ENCODE measurements around the gene FBXL7. TPM values are rescaled to one million over a fixed set of nuclear protein-coding genes. Genes with fewer than 3 reads are reported as not detected.
A peak's percentile ranks its signal among the peaks of the same experiment; 100 is the strongest.

The FBXL7 gene
- total and polyA plus RNA-seq, 8 donors: 0.35 to 2.4 (median 1.2) TPM

DNA sequence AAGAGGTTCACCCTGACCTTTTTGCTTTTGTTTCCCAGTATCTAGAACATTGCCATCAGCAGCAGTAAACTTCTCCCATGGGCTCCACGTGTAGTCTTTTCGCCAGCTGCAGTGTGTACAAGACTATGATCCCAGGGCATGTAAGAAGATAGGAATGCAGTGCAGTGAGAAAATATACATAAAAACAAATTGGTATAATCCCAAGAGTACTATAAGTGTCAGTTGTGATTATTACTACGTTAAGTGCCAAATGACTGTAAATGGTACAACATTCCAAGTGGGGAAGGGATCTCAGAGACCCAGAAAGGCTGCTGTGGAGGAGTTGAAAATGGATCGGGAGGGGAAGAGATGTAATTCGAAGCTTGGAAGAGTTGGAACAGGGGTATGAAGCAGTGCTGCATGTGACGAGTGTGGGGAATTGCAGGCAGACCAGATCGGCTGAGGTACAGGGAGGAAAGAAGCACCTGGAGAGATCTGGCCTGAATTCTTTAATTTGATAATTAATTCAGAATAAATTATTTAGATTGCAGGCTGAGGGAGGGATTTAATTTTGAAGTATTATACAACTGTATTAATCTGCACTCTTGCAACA, 95.1 kb downstream of the FBXL7 start:
- intact Hi-C loops (cut with DNase I): no loop called here
- H3K27me3 ChIP-seq: no peaks in the 10 kb centered on the region
- FAIRE-seq: no peak

DNA sequence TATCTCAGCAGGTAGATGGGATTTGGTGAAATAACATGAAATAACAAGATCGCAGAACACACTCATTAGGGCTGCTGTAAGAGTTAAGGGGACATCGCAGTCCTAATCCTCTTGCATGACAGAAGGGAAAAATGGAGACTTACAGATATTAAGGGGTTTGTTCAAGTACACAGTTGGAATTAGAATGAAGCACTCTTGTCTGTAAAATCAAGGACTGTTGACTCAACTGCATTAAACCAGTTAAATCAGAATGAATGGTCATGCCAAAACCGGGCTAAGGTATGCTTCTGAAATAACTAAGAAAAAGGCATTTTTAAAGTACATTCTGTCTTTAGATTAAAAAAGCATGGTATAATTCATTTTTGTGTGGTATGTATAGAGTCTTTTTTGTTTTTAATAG, 95.9 kb downstream of the FBXL7 start:
- H3K27me3 ChIP-seq: no peaks in the 10 kb centered on the region
- no peaks in the 10 kb centered on the region for H3K4me1 ChIP-seq
- H3K36me3 ChIP-seq: no peaks in the 10 kb centered on the region
- 68% methylated on average over 3 of the region's 3 CpGs for WGBS, 2 donors
- TF ChIP-seq, protein P1, sequence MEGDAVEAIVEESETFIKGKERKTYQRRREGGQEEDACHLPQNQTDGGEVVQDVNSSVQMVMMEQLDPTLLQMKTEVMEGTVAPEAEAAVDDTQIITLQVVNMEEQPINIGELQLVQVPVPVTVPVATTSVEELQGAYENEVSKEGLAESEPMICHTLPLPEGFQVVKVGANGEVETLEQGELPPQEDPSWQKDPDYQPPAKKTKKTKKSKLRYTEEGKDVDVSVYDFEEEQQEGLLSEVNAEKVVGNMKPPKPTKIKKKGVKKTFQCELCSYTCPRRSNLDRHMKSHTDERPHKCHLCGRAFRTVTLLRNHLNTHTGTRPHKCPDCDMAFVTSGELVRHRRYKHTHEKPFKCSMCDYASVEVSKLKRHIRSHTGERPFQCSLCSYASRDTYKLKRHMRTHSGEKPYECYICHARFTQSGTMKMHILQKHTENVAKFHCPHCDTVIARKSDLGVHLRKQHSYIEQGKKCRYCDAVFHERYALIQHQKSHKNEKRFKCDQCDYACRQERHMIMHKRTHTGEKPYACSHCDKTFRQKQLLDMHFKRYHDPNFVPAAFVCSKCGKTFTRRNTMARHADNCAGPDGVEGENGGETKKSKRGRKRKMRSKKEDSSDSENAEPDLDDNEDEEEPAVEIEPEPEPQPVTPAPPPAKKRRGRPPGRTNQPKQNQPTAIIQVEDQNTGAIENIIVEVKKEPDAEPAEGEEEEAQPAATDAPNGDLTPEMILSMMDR (IDR thresholded peaks at IDR 0.05): no peak
- no peak overlapping the region for H3K27ac ChIP-seq
- no peak overlapping the region for H3K4me3 ChIP-seq
- no peak for DNase-seq
- no peak for FAIRE-seq
- ATAC-seq: no peak
- intact Hi-C loops (cut with DNase I): no loop called here
- H3K9me3 ChIP-seq: no peaks in the 10 kb centered on the region

More for the DNA sequence above, 95.1 kb downstream of the FBXL7 start:
- H3K4me3 ChIP-seq: no peak overlapping the region
- H3K36me3 ChIP-seq: no peaks in the 10 kb centered on the region
- no peak for ATAC-seq
- 53 to 65% methylated on average over 7 of the region's 7 CpGs for WGBS, 2 donors
- DNase-seq: no peak
- no peaks in the 10 kb centered on the region for H3K4me1 ChIP-seq
- no peaks in the 10 kb centered on the region for H3K9me3 ChIP-seq
- TF ChIP-seq, protein P1 (IDR thresholded peaks at IDR 0.05): no peak
- no peak overlapping the region for H3K27ac ChIP-seq

DNA sequence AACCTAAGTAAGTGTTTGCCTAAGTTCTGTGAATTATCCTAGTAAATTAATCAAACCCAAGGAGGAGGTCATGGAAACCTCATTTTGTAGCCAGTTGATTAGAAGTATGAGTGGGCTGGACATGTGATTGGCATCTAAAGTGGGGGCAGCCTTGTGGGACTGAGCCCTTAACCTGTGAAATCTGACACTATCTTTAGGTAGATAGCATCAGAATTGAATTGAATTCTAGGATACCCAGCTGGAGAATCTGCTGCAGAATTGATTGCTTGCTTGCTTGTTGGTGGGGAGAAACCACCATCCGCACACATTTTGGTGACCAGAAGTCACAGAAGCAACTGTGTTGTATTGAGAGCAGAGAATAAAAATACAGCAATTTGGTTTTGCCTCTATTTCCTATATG, 97.0 kb downstream of the FBXL7 start:
- no peaks in the 10 kb centered on the region for H3K27me3 ChIP-seq
- no peak overlapping the region for H3K4me3 ChIP-seq
- 76 to 81% methylated on average over 1 of the region's 1 CpG for WGBS, 2 donors
- TF ChIP-seq, protein P1 (IDR thresholded peaks at IDR 0.05): no peak
- FAIRE-seq (no peak), DNase-seq (no peak), ATAC-seq (no peak)
- H3K9me3 ChIP-seq: no peaks in the 10 kb centered on the region
- H3K4me1 ChIP-seq: no peaks in the 10 kb centered on the region
- H3K27ac ChIP-seq: no peak overlapping the region
- intact Hi-C loops (cut with DNase I): no loop called here
- H3K36me3 ChIP-seq: no peaks in the 10 kb centered on the region

DNA sequence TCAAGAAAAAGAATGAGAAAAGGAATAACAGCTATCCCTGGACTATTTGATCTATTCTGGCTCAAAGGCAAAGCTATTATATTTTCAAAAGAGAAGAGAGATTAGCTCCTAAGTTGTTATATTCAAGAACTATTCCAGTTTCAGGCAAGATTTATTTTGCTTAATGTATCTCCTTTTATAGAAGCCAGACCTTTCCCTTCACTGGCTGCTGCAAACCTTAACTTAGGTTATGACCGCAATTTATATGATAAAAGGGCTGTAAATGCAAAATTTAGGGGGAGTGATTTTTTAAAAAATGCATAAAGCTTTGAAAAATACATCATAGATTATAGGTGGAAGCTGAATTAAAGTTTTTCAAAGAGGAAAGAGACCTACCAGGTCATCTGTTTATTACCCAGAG, 97.8 kb downstream of the FBXL7 start:
- no peak for ATAC-seq
- TF ChIP-seq, protein P1 (IDR thresholded peaks at IDR 0.05): no peak
- WGBS, 2 donors: 93% methylated on average over 1 of the region's 1 CpG
- no peak for DNase-seq
- intact Hi-C loops (cut with DNase I): no loop called here
- no peak overlapping the region for H3K4me3 ChIP-seq
- no peak overlapping the region for H3K27ac ChIP-seq
- H3K4me1 ChIP-seq: no peaks in the 10 kb centered on the region
- no peak for FAIRE-seq
- H3K36me3 ChIP-seq: no peaks in the 10 kb centered on the region
- no peaks in the 10 kb centered on the region for H3K9me3 ChIP-seq
- no peaks in the 10 kb centered on the region for H3K27me3 ChIP-seq

DNA sequence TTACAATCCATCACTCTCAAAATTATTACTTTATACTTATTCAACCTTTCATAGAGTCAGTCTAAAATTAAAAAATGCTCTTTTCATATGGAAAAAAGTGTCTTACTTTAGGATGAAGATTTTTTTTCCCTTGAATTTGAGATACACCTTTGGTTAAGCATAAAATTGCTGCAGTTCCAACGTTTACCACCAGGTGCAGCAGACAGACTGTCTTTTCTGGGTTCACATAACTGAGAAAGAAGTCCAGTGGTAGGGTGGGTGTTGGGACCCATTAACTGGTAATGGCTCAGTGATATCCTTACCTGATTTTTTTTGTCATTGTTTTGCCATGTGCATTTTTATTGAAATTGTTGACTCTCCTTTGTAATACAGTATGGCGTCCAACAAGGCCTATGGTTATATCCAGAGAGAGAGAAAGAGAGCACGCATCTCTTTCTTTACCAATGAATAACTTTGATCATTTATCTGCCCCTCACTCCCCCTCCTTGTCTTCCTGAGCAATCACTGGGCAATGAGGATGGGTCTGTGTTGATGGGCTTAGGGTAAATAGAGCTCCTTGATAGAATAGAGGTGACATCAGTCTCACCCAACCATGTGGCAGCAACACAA, 98.4 kb downstream of the FBXL7 start:
- H3K27ac ChIP-seq: no peak overlapping the region
- DNase-seq: no peak
- WGBS, 2 donors: 59 to 60% methylated on average over 3 of the region's 3 CpGs
- no peak overlapping the region for H3K4me3 ChIP-seq
- no peak for ATAC-seq
- H3K27me3 ChIP-seq: no peaks in the 10 kb centered on the region
- TF ChIP-seq, protein P1 (IDR thresholded peaks at IDR 0.05): peak in 3 of 4 donors; percentile 16 to 46 (median 27)
- intact Hi-C loops (cut with DNase I): no loop called here
- H3K9me3 ChIP-seq: no peaks in the 10 kb centered on the region
- no peaks in the 10 kb centered on the region for H3K4me1 ChIP-seq
- no peaks in the 10 kb centered on the region for H3K36me3 ChIP-seq
- no peak for FAIRE-seq
